Gastroesophageal sphincter (tissue), 4 donors: ENCODE data around the gene ZBTB47. TPM values are rescaled to one million over a fixed set of nuclear protein-coding genes. Genes with fewer than 3 reads are reported as not detected.

Source experiments
- ATAC-seq: fragments of 150-250 bp; one replicate; pipeline ENCODE4 v1.9.1; 2016; ENCODE audit warnings: mild to moderate bottlenecking, moderate library complexity
- H3K27ac ChIP-seq, 4 donors: fragments of 200-600 bp; sonication (generic) in 3 of 4; 1 replicate in 3 of 4; 2 replicates in 1 of 4; pipeline ENCODE4 v1.5.1; 2016 to 2019
- H3K27me3 ChIP-seq: fragments of 200-600 bp; sonication (generic); one replicate; pipeline ENCODE4 v1.5.1; 2019
- H3K36me3 ChIP-seq, 2 donors: fragments of 200-600 bp; sonication (generic); one replicate each; pipeline ENCODE4 v1.5.1; 2019; ENCODE audit warnings: control low read depth in 1 of 2
- H3K4me1 ChIP-seq, 3 donors: fragments of 200-600 bp; sonication (generic); 1 replicate in 2 of 3; 2 replicates in 1 of 3; pipeline ENCODE4 v1.5.1; 2016 to 2019; ENCODE audit warnings: control low read depth in 2 of 3
- H3K4me3 ChIP-seq, 2 donors: fragments of 200-600 bp; sonication (generic); one replicate each; pipeline ENCODE4 v1.5.1; 2019; ENCODE audit warnings: mild to moderate bottlenecking in 1 of 2, moderate library complexity in 1 of 2
- H3K9me3 ChIP-seq, 3 donors: fragments of 200-600 bp; sonication (generic); one replicate each; pipeline ENCODE4 v1.5.1; 2017 to 2019; ENCODE audit warnings: control low read depth in 2 of 3
- EP300 ChIP-seq: sonication (generic); formaldehyde crosslinking; IDR thresholded peaks from one replicate; pipeline ENCODE4 v1.6.1; 2017; ENCODE audit warnings: antibody characterized with exemption, mild to moderate bottlenecking
- POLR2A ChIP-seq, 2 donors: fragments of 450-650 bp; IDR thresholded peaks; one replicate each; pipeline ENCODE4 v1.6.1; 2017; ENCODE audit warnings: antibody characterized with exemption in 2 of 2, mild to moderate bottlenecking in 2 of 2, moderate library complexity in 1 of 2
- POLR2AphosphoS5 ChIP-seq: sonication (generic); formaldehyde crosslinking; IDR thresholded peaks from one replicate; pipeline ENCODE4 v1.6.1; 2017; ENCODE audit warnings: antibody characterized with exemption
- WGBS, 2 donors: methylation state at CpG; one replicate each; pipeline ENCODE4 v1.1.5; 2018; ENCODE audit warnings: low coverage in 1 of 2; 5-methylcytosine and 5-hydroxymethylcytosine counted together
- total RNA-seq, 4 donors: library from RNA; depleted of rRNA; stranded (reverse); fragments of >200 nt; gene quantifications; one replicate each; pipeline ENCODE4 v1.1.0, GENCODE V29; 2016
- TF ChIP-seq, protein P1 (sequence below), 4 experiments: fragments of 200-600 bp in 2 of 4; fragments of 450-650 bp in 2 of 4; sonication (generic) in 1 of 4; IDR thresholded peaks; one replicate each; pipeline ENCODE4 v1.5.1; 2017 to 2019; ENCODE audit warnings: antibody characterized with exemption in 4 of 4, mild to moderate bottlenecking in 2 of 4, moderate library complexity in 2 of 4

ZBTB47 gene
- total RNA-seq, 4 donors from 2014 or later = 86.8 to 152 (median 110) TPM

DNA sequence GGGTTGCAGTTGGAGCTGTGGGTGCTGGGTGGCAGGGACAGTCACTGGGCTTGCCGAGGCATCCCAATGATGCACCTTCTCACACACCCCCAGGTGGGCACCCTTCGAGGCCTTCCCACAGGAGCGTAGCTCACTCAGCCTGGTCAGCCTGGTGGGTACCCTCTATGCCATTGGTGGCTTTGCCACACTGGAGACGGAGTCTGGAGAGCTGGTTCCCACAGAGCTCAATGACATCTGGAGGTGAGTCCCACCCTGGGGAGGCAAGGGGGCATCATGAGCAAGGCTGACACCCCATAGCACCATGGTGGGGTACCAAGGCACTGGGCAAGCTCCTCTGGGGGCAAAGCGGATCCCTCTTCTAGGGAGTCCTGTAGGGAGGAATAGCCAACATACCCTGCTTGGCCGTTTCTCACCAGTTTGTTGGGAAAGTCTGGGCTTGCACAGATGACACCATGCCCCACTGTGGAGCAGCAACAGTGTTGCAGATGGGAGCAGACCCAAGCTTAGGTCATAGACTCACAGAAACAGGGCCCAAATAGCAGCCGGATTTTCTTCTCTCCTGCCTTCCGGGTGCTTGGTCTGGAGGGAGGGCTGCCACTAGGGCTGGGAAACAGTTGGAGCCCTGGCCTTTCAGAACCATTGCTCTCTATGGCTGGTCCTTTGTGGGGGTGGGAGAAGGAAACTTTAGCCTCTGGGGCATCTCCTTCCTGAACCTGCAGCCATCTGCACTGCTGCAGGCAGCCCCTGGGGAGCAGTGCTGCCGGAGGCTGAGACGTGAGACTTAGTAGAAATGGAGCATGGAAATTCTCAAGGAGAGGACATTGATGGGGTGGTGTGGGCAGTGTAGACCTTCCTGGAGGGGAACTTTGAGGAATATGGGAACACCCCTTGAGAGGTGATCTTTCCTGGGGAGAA lies 37.5 kb downstream of the ZBTB47 start:
- Histone ChIP-seq H3K9me3 (no peaks in the 10 kb centered on the region), H3K4me3 (no peak overlapping the region), H3K4me1 (peaks cover 0 to 4% (median 2%) of the 10 kb centered on the region in 3 donors), H3K36me3 (no peaks in the 10 kb centered on the region), H3K27me3 (peaks cover 10% of the 10 kb centered on the region), H3K27ac (no peak overlapping the region)
- 63 to 66% methylated on average over 2 to 7 of the region's 10 CpGs for WGBS, 2 donors
- no peak for ATAC-seq
- TF ChIP-seq EP300 (no peak), POLR2A (IDR thresholded peaks at IDR 0.05) (no peak), POLR2AphosphoS5 (no peak)
- TF ChIP-seq, protein P1, sequence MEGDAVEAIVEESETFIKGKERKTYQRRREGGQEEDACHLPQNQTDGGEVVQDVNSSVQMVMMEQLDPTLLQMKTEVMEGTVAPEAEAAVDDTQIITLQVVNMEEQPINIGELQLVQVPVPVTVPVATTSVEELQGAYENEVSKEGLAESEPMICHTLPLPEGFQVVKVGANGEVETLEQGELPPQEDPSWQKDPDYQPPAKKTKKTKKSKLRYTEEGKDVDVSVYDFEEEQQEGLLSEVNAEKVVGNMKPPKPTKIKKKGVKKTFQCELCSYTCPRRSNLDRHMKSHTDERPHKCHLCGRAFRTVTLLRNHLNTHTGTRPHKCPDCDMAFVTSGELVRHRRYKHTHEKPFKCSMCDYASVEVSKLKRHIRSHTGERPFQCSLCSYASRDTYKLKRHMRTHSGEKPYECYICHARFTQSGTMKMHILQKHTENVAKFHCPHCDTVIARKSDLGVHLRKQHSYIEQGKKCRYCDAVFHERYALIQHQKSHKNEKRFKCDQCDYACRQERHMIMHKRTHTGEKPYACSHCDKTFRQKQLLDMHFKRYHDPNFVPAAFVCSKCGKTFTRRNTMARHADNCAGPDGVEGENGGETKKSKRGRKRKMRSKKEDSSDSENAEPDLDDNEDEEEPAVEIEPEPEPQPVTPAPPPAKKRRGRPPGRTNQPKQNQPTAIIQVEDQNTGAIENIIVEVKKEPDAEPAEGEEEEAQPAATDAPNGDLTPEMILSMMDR (IDR thresholded peaks at IDR 0.05) = no peak

DNA sequence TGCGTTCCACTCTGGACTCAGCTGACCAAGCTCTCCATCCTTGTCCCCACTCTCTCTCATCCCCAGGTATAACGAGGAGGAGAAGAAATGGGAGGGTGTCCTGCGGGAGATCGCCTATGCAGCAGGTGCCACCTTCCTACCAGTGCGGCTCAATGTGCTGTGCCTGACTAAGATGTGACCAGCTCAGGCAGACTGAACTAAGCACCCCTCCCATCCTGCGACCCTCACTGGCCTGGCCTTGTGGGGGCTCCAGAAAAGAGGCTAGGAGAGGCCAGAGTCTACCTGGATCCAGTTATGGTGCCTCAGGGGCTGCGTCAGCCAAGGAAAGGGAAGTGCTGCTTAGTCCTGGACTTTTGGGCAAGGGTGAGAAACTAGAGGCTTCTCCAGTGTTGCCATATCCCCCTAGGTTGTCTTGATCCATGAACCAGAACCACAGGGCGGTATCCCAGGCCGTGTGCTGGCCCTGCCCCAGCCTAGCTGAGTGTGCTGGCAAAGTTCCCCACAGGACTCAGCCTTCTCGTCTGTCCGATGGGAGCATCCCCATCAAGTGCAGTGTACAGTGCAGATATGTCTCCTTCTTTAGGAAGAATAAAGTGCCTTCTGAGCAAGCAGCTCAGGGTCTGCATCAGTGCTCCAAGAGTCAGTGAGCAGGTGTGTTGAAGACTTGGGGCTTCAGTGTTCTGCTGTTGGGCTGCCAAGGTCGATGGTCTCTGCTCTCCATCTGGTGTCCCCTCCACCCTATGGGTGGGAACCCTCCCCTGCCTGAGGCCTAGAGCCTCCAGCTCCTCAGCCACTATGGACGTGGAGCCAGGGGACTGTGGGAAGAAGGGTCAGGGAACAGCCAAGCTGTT lies 38.5 kb downstream of the ZBTB47 start:
- no peak for ATAC-seq
- WGBS, 2 donors = 60 to 77% methylated on average over 1 to 7 of the region's 13 CpGs
- Histone ChIP-seq H3K27ac (no peak overlapping the region), H3K4me1 (no peaks in the 10 kb centered on the region), H3K9me3 (no peaks in the 10 kb centered on the region), H3K36me3 (no peaks in the 10 kb centered on the region), H3K4me3 (no peak overlapping the region), H3K27me3 (peaks cover 4% of the 10 kb centered on the region)
- TF ChIP-seq EP300 = no peak
- TF ChIP-seq POLR2A (IDR thresholded peaks at IDR 0.05) = no peak
- no peak for TF ChIP-seq POLR2AphosphoS5
- TF ChIP-seq, protein P1 (IDR thresholded peaks at IDR 0.05) = no peak

DNA sequence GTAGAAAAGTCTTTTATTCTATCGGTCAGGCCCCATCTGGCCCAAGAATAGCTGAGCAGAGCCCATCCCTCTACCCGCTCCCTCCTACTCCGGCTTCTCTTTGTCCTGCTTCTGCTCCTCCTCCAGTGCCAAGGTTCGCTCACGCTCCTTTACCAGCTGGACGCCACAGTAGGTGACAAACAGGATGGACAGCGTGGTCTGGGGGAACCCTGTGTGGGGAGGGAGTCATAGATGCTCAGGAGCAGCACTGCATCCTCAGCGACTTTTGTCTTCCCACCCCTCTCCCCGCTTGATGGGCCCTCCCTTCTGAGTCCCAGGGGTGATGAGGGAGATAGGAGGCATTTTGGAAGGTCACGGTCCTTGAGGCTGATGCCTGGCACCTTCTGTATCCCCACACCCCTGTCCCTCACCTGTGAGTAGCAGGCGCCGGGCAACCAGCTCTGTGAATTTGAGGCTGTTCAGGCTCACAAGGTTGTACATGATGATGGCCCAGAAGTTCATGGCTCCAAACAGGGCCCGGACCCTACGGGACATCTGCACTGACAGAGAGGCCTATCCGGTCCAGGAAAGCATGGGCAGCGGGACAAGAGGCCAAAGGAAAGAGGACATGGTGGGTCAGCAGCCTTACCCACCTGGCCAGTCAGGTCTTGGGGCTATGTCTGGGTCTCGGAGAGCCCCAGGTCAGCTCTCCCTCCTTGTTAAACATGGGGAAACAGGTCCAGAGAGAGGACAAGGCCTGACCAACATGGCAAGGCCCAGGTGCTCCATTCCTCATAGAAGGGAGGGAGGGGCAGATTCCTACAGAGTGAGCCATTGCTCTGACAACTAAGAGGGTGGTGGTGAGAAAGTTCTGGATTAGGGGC lies 39.4 kb downstream of the ZBTB47 start:
- Histone ChIP-seq H3K4me3 (no peak overlapping the region), H3K27me3 (peaks cover 7% of the 10 kb centered on the region), H3K9me3 (no peaks in the 10 kb centered on the region), H3K27ac (no peak overlapping the region), H3K36me3 (no peaks in the 10 kb centered on the region), H3K4me1 (no peaks in the 10 kb centered on the region)
- ATAC-seq = no peak
- 93 to 94% methylated on average over 3 of the region's 17 CpGs for WGBS, 2 donors
- no peak for TF ChIP-seq EP300
- TF ChIP-seq, protein P1 (IDR thresholded peaks at IDR 0.05) = no peak
- TF ChIP-seq POLR2AphosphoS5 = no peak
- TF ChIP-seq POLR2A (IDR thresholded peaks at IDR 0.05) = no peak

DNA sequence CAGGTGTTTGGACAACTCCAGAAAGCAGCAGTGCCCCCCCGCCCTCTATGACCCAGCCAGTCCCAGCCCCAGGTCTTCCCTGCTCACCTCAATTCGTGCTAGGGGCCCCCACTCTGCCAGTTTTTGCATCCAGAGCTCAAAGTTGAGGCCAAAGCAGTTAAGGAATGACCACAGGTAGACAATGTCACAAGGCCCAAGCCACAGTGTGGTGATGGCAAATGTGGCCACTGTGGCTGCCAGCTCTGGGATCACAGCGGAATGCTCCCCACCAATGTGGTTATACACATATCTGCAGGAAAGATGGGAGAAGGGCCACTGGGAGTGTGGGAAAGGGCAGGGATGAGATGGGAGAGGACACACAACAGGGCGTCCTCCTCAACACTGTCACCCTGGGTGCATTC lies 40.0 kb downstream of the ZBTB47 start:
- Histone ChIP-seq H3K4me1 (no peaks in the 10 kb centered on the region), H3K27me3 (peaks cover 7% of the 10 kb centered on the region), H3K27ac (no peak overlapping the region), H3K36me3 (no peaks in the 10 kb centered on the region), H3K9me3 (no peaks in the 10 kb centered on the region), H3K4me3 (no peak overlapping the region)
- WGBS, 2 donors = 100% methylated on average over 2 of the region's 4 CpGs
- TF ChIP-seq, protein P1 (IDR thresholded peaks at IDR 0.05) = no peak
- TF ChIP-seq POLR2AphosphoS5 = no peak
- TF ChIP-seq POLR2A (IDR thresholded peaks at IDR 0.05) = no peak
- no peak for TF ChIP-seq EP300
- ATAC-seq = no peak
